K562 (cell line): ENCODE data around the gene TMEM132D. TPM values are rescaled to one million over a fixed set of nuclear protein-coding genes. Genes with fewer than 3 reads are reported as not detected.

ENCODE experiments used
- ATAC-seq: fragments of 200-7000 bp; cut with Tn5 transposase; 3 replicates; pipeline ENCODE4 v1.9.1; 2020; ENCODE audit warnings: moderate library complexity
- BruUV-seq: library from RNA; stranded (reverse); fragments of 400-500 nt; replicated peaks from 2 replicates; lab custom pipeline; 2021; lab: Mats Ljungman, UMichigan
- CTCF ChIA-PET: fragments of 300-600 bp; formaldehyde crosslinking; extraction: SDS; loops from one replicate; lab custom pipeline; 2021; ENCODE audit warnings: low intra/inter-chr PET ratio; lab: Yijun Ruan, JAX
- POLR2A ChIA-PET: fragments of 300-600, 350-650 bp; sonication (Branson Sonifier 250); formaldehyde crosslinking; extraction: SDS; loops from one replicate; lab custom pipeline; 2021; ENCODE audit warnings: antibody characterized with exemption, inconsistent platforms; lab: Yijun Ruan, JAX
- DNase-seq, 4 experiments: peaks; one replicate each; pipeline versions ENCODE4 v3.0.0 to v3.0.0-alpha.2; 2011 to 2018; ENCODE audit warnings: low spot score in 3 of 4, mixed read lengths in 3 of 4; ENCODE audit errors: extremely low read depth in 1 of 4
- FAIRE-seq: peaks from 2 replicates; lab custom pipeline; 2011; peaks lifted over from hg19 to GRCh38; lab: Jason Lieb, UNC
- H2AFZ ChIP-seq: 2 replicates; pipeline ENCODE4 v1.6.0; 2011; ENCODE audit warnings: low read depth, low read length, control low read depth, inconsistent platforms
- H3K27ac ChIP-seq: fragments of 200-600 bp; 3 replicates; pipeline ENCODE4 v1.8.0; 2011; ENCODE audit warnings: low read depth, mild to moderate bottlenecking, control low read depth, inconsistent platforms, low read length, moderate library complexity, mixed read lengths; ENCODE audit errors: extremely low read depth
- H3K27me3 ChIP-seq, 2 experiments: fragments of 300-600 bp in 1 of 2; 2 replicates in 1 of 2; 3 replicates in 1 of 2; pipeline versions ENCODE4 v1.6.0 to v1.8.0; 2011; ENCODE audit warnings: inconsistent platforms in 2 of 2, low read length in 2 of 2, mild to moderate bottlenecking in 1 of 2, mixed read lengths in 1 of 2, moderate library complexity in 1 of 2; ENCODE audit not compliant: control insufficient read depth in 2 of 2, insufficient read depth in 2 of 2
- H3K36me3 ChIP-seq: fragments of 300-600 bp; 3 replicates; pipeline ENCODE4 v1.8.0; 2011; ENCODE audit warnings: mild to moderate bottlenecking, low read length, inconsistent platforms; ENCODE audit not compliant: control insufficient read depth, insufficient read depth
- H3K4me1 ChIP-seq, 2 experiments: fragments of 200-600 bp in 1 of 2; replicated peaks in 1 of 2; 2 replicates in 1 of 2; 3 replicates in 1 of 2; pipeline versions ENCODE4 v1.5.1 to v1.8.0; 2011; ENCODE audit warnings: inconsistent platforms in 2 of 2, low read length in 2 of 2, mild to moderate bottlenecking in 1 of 2, mixed read lengths in 1 of 2, moderate library complexity in 1 of 2; ENCODE audit not compliant: control insufficient read depth in 2 of 2, insufficient read depth in 2 of 2
- H3K4me2 ChIP-seq: 2 replicates; pipeline ENCODE4 v1.6.1; 2011; ENCODE audit warnings: low read length, control low read depth, inconsistent platforms, mixed read lengths; ENCODE audit not compliant: insufficient read depth
- H3K4me3 ChIP-seq: fragments of 200-600 bp; sonication (generic), shearing (Covaris generic); 2 replicates; pipeline ENCODE4 v1.5.1; 2016; ENCODE audit warnings: control low read depth, inconsistent platforms
- H3K79me2 ChIP-seq: fragments of 200-600 bp; 3 replicates; pipeline ENCODE4 v1.8.0; 2011; ENCODE audit warnings: low read length, inconsistent platforms; ENCODE audit not compliant: control insufficient read depth, insufficient read depth
- H3K9ac ChIP-seq, 2 experiments: 2 replicates each; pipeline versions ENCODE4 v1.6.0 to v1.6.1; 2011; ENCODE audit warnings: low read depth in 2 of 2, low read length in 2 of 2, control low read depth in 1 of 2, inconsistent platforms in 1 of 2, mild to moderate bottlenecking in 1 of 2, mixed read lengths in 1 of 2; ENCODE audit not compliant: insufficient read depth in 1 of 2
- H3K9me1 ChIP-seq: one replicate; pipeline ENCODE4 v1.6.0; 2011; ENCODE audit warnings: inconsistent platforms, mild to moderate bottlenecking, low read length, moderate library complexity; ENCODE audit not compliant: control insufficient read depth, insufficient read depth
- H3K9me3 ChIP-seq: replicated peaks from 2 replicates; pipeline ENCODE4 v1.5.1; 2011; ENCODE audit warnings: low read depth, low read length, inconsistent platforms; ENCODE audit not compliant: control insufficient read depth, insufficient read depth
- H4K20me1 ChIP-seq: replicated peaks from 2 replicates; pipeline ENCODE4 v1.6.1; 2011; ENCODE audit warnings: low read length, inconsistent platforms, mixed read lengths; ENCODE audit not compliant: control insufficient read depth, insufficient read depth
- NR0B1 ChIP-seq: fragments of 450-650 bp; IDR thresholded peaks from one replicate; pipeline ENCODE4 v1.6.1; 2018; ENCODE audit warnings: mild to moderate bottlenecking, moderate library complexity; ENCODE audit not compliant: partially characterized antibody
- TGIF2 ChIP-seq: sonication (generic); formaldehyde crosslinking; IDR thresholded peaks from 2 replicates; pipeline ENCODE4 v1.8.1; 2022; ENCODE audit warnings: mild to moderate bottlenecking, missing genetic modification reagents, moderate library complexity
- ZNF780A ChIP-seq: fragments of 250-450 bp; sonication (Bioruptor Pico); IDR thresholded peaks from 2 replicates; pipeline ENCODE4 v1.5.0; 2021; ENCODE audit warnings: mild to moderate bottlenecking
- WGBS: fragments of 100-300 bp; shearing (Covaris generic); methylation state at CpG from one replicate; pipeline ENCODE4 v1.1.6; 2016; ENCODE audit warnings: low coverage, mixed read lengths; ENCODE audit not compliant: insufficient coverage; ENCODE audit errors: missing lambda C conversion rate; 5-methylcytosine and 5-hydroxymethylcytosine counted together
- in situ Hi-C: fragments of 300-500 bp; cut with MboI; formaldehyde crosslinking; loops from 4 replicates; pipeline ENCODE4 v1.15.0; 2018; ENCODE audit warnings: inconsistent platforms, mixed read lengths
- intact Hi-C: fragments of 100-400 bp; cut with micrococcal nuclease; formaldehyde crosslinking; loops from 2 replicates; pipeline ENCODE4 v1.14.2; 2022
- polyA plus RNA-seq, 8 experiments: library from polyadenylated mRNA; depleted of rRNA in 4 of 8; stranded (reverse) in 5 of 8; unstranded in 3 of 8; fragments of >200 nt; fragmentation: Nextera tagmentation in 2 of 8; fragmentation: Illumina TruSeq in 1 of 8; extraction: Ambion mirVana in 2 of 8; extraction: Trizol in 1 of 8; gene quantifications; 2 replicates each; pipeline versions ENCODE4 v1.2.1 to v1.2.3, GENCODE V29; 2011 to 2014; ENCODE audit warnings: inconsistent platforms in 1 of 8, missing spikeins in 1 of 8
- total RNA-seq, 7 experiments: library from RNA; depleted of rRNA in 6 of 7; stranded (reverse); fragments of >200 nt in 6 of 7; fragmentation: Illumina TruSeq in 2 of 7; extraction: Trizol in 2 of 7; gene quantifications; 2 replicates each; pipeline versions ENCODE4 v1.2.1 to v1.2.3, GENCODE V29; 2011 to 2021; ENCODE audit warnings: low replicate concordance in 1 of 7
- TF ChIP-seq, protein P1 (sequence below), 2 experiments: fragments of 250-450 bp in 1 of 2; fragments of 450-650 bp in 1 of 2; sonication (Bioruptor Pico) in 1 of 2; IDR thresholded peaks; 2 replicates each; pipeline versions ENCODE4 v1.6.1 to v1.8.0; 2016 to 2021; ENCODE audit warnings: mild to moderate bottlenecking in 2 of 2, moderate library complexity in 2 of 2, missing compliant biosample characterization in 1 of 2, missing genetic modification characterization in 1 of 2

TMEM132D gene
- total and polyA plus RNA-seq, 9 of the 15 experiments (the other 6 are each of a cell fraction or from before 2014, with no cell fraction given) = not detected

- TF ChIP-seq, protein P1, sequence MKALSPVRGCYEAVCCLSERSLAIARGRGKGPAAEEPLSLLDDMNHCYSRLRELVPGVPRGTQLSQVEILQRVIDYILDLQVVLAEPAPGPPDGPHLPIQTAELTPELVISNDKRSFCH (CRISPR knock-in tag; IDR thresholded peaks at IDR 0.05) = no peak
- TF ChIP-seq, protein P1 (tag; IDR thresholded peaks at IDR 0.05) = no peak
- TF ChIP-seq NR0B1 (no peak), TGIF2 (no peak)
These were observed 800.6 kb downstream of the TMEM132D start (continued) for GRCh38 chr12:129103231-129103630.

GRCh38 chr12:129102233-129102632, 801.6 kb downstream of the TMEM132D start:
- intact Hi-C loops = no loop called here
- H3K9me3 ChIP-seq = no peaks in the 10 kb centered on the region
- in situ Hi-C loops = no loop called here
- no TSS peak for BruUV-seq
- ATAC-seq = no peak
- H3K27me3 ChIP-seq = peaks cover 7 to 19% of the 10 kb centered on the region in 2 experiments; a peak in 3 of 5 replicates
- no peaks in the 10 kb centered on the region for H3K79me2 ChIP-seq
- TF ChIP-seq ZNF780A (CRISPR knock-in tag) = no peak
- TF ChIP-seq, protein P1 (CRISPR knock-in tag; IDR thresholded peaks at IDR 0.05) = no peak
- TF ChIP-seq, protein P1 (tag; IDR thresholded peaks at IDR 0.05) = no peak
- no peak for DNase-seq
- no peaks in the 10 kb centered on the region for H3K36me3 ChIP-seq
- no peaks in the 10 kb centered on the region for H3K4me1 ChIP-seq
- 6% methylated on average over 5 of the region's 7 CpGs for WGBS
- ChIA-PET POLR2A (no interaction called here), CTCF (no interaction called here)
- H3K27ac ChIP-seq = no peak overlapping the region
- no peaks in the 10 kb centered on the region for H4K20me1 ChIP-seq
- H3K9me1 ChIP-seq = no peaks in the 10 kb centered on the region
- H3K4me3 ChIP-seq = no peak overlapping the region
- no peak overlapping the region for H2AFZ ChIP-seq
- FAIRE-seq = no peak
- no peak overlapping the region for H3K4me2 ChIP-seq
- H3K9ac ChIP-seq = no peak overlapping the region
